HepG2 (cell line): ENCODE data around the gene RUBCNL. TPM values are rescaled to one million over a fixed set of nuclear protein-coding genes. Genes with fewer than 3 reads are reported as not detected.

Source experiments
- ATAC-seq: fragments of 200-7000 bp; cut with Tn5 transposase; 3 replicates; pipeline ENCODE4 v1.9.1; 2020; ENCODE audit warnings: mild to moderate bottlenecking, moderate library complexity
- BruUV-seq: library from RNA; stranded (reverse); fragments of 400-500 nt; replicated peaks from 2 replicates; lab custom pipeline; 2021; lab: Mats Ljungman, UMichigan
- CTCF ChIA-PET: fragments of 300-600 bp; formaldehyde crosslinking; extraction: SDS; loops from one replicate; lab custom pipeline; 2021; ENCODE audit warnings: low total read pairs, inconsistent platforms, low intra/inter-chr PET ratio; lab: Yijun Ruan, JAX
- POLR2A ChIA-PET: fragments of 350-600 bp; sonication (Branson Sonifier 250); formaldehyde crosslinking; loops from one replicate; lab custom pipeline; 2020; ENCODE audit warnings: antibody characterized with exemption, inconsistent platforms; lab: Yijun Ruan, JAX
- DNase-seq: peaks from one replicate; pipeline ENCODE4 v3.0.0-alpha.2; 2015; ENCODE audit warnings: low spot score
- FAIRE-seq: peaks from 3 replicates; lab custom pipeline; 2011; peaks lifted over from hg19 to GRCh38; lab: Jason Lieb, UNC
- H2AFZ ChIP-seq: one replicate; pipeline ENCODE4 v1.6.1; 2011; ENCODE audit warnings: low read length, inconsistent platforms
- H3K27ac ChIP-seq: fragments of 300-600 bp; 3 replicates; pipeline ENCODE4 v1.8.0; 2011; ENCODE audit warnings: mixed run types, mild to moderate bottlenecking, mixed read lengths, low read length, inconsistent platforms; ENCODE audit not compliant: insufficient read depth; ENCODE audit errors: extremely low read length
- H3K27me3 ChIP-seq, 2 experiments: fragments of 200-600 bp in 1 of 2; 2 replicates in 1 of 2; 3 replicates in 1 of 2; pipeline versions ENCODE4 v1.6.0 to v1.8.0; 2011; ENCODE audit warnings: low read length in 2 of 2, mild to moderate bottlenecking in 2 of 2, moderate library complexity in 2 of 2, inconsistent platforms in 1 of 2; ENCODE audit not compliant: insufficient read depth in 2 of 2, control insufficient read depth in 1 of 2
- H3K36me3 ChIP-seq, 2 experiments: fragments of 200-600 bp in 1 of 2; replicated peaks in 1 of 2; 2 replicates in 1 of 2; 3 replicates in 1 of 2; pipeline versions ENCODE4 v1.5.1 to v1.8.0; 2011; ENCODE audit warnings: low read length in 2 of 2, inconsistent platforms in 1 of 2; ENCODE audit not compliant: insufficient read depth in 2 of 2, control insufficient read depth in 1 of 2
- H3K4me1 ChIP-seq: 2 replicates; pipeline ENCODE4 v1.5.1; 2012; ENCODE audit warnings: low read length, inconsistent platforms; ENCODE audit not compliant: insufficient read depth
- H3K4me2 ChIP-seq: 2 replicates; pipeline ENCODE4 v1.6.0; 2011; ENCODE audit warnings: low read depth, low read length, inconsistent platforms
- H3K4me3 ChIP-seq, 3 experiments: fragments of 200-600 bp in 1 of 3; sonication (generic), shearing (Covaris generic) in 1 of 3; replicated peaks in 1 of 3; 2 replicates each; pipeline ENCODE4 v1.5.1; 2011 to 2016; ENCODE audit warnings: low read length in 3 of 3, inconsistent platforms in 2 of 3, low read depth in 2 of 3, mild to moderate bottlenecking in 2 of 3, control low read depth in 1 of 3, mixed read lengths in 1 of 3; ENCODE audit not compliant: insufficient read depth in 1 of 3
- H3K79me2 ChIP-seq: one replicate; pipeline ENCODE4 v1.6.1; 2011; ENCODE audit warnings: low read length, inconsistent platforms; ENCODE audit not compliant: insufficient read depth
- H3K9ac ChIP-seq: 2 replicates; pipeline ENCODE4 v1.6.0; 2011; ENCODE audit warnings: mild to moderate bottlenecking, low read depth, low read length, inconsistent platforms; ENCODE audit not compliant: insufficient read depth
- H3K9me3 ChIP-seq: 2 replicates; pipeline ENCODE4 v1.5.1; 2012; ENCODE audit warnings: mild to moderate bottlenecking, low read length
- H4K20me1 ChIP-seq: 2 replicates; pipeline ENCODE4 v1.6.0; 2011; ENCODE audit warnings: inconsistent platforms, mild to moderate bottlenecking, low read length, moderate library complexity; ENCODE audit not compliant: insufficient read depth
- FOSL1 ChIP-seq: sonication (generic); formaldehyde crosslinking; IDR thresholded peaks from 2 replicates; pipeline ENCODE4 v1.9.0; 2021; ENCODE audit warnings: missing genetic modification reagents, borderline replicate concordance
- WGBS: methylation state at CpG from one replicate; pipeline ENCODE4 v1.1.6; 2017; ENCODE audit warnings: low lambda C conversion rate; 5-methylcytosine and 5-hydroxymethylcytosine counted together
- in situ Hi-C: cut with HindIII; loops from 2 replicates; pipeline ENCODE4 v1.10.0; 2017; ENCODE audit warnings: low pct_unique_long_range_greater_than_20kb; ENCODE audit not compliant: extremely low pct_ligation_motif_present
- intact Hi-C: fragments of 100-400 bp; cut with micrococcal nuclease; formaldehyde crosslinking; loops from one replicate; pipeline ENCODE4 v1.10.0; 2022; ENCODE audit not compliant: unreplicated experiment
- polyA plus RNA-seq, 8 experiments: library from polyadenylated mRNA; depleted of rRNA in 3 of 8; stranded (reverse) in 7 of 8; unstranded in 1 of 8; fragments of >200 nt; fragmentation: Illumina TruSeq in 4 of 8; extraction: Trizol in 4 of 8; gene quantifications; 2 replicates each; pipeline versions ENCODE4 v1.2.1 to v1.2.3, GENCODE V29; 2011 to 2016; ENCODE audit warnings: low read depth in 4 of 8, missing spikeins in 1 of 8, mixed read lengths in 1 of 8; ENCODE audit not compliant: insufficient read depth in 1 of 8
- total RNA-seq, 5 experiments: library from RNA; depleted of rRNA; stranded (reverse); fragments of >200 nt; fragmentation: Illumina TruSeq; extraction: Trizol; gene quantifications; 2 replicates each; pipeline ENCODE4 v1.2.3, GENCODE V29; 2016; ENCODE audit warnings: low read depth in 1 of 5
- TF ChIP-seq, protein P1 (sequence below), 2 experiments: sonication (generic) in 1 of 2; formaldehyde crosslinking in 1 of 2; IDR thresholded peaks; 2 replicates each; pipeline versions ENCODE4 v1.5.1 to v1.6.1; 2011 to 2020; ENCODE audit warnings: borderline replicate concordance in 1 of 2, low read depth in 1 of 2, low read length in 1 of 2, mild to moderate bottlenecking in 1 of 2, missing genetic modification reagents in 1 of 2, moderate library complexity in 1 of 2
- TF ChIP-seq, protein P2 (sequence below): sonication (generic); formaldehyde crosslinking; IDR thresholded peaks from 2 replicates; pipeline ENCODE4 v1.4.0; 2020; ENCODE audit warnings: mild to moderate bottlenecking, missing genetic modification reagents
- TF ChIP-seq, protein P3 (sequence below): sonication (generic); formaldehyde crosslinking; IDR thresholded peaks from 2 replicates; pipeline ENCODE4 v1.4.0; 2020; ENCODE audit warnings: missing genetic modification reagents
- TF ChIP-seq, protein P4 (sequence below): sonication (generic); formaldehyde crosslinking; IDR thresholded peaks from 2 replicates; pipeline ENCODE4 v1.4.0; 2020; ENCODE audit warnings: mild to moderate bottlenecking, missing genetic modification reagents

The RUBCNL gene
- total and polyA plus RNA-seq, 2 of the 13 experiments (the other 11 are each of a cell fraction or from before 2014, with no cell fraction given) = not detected

DNA sequence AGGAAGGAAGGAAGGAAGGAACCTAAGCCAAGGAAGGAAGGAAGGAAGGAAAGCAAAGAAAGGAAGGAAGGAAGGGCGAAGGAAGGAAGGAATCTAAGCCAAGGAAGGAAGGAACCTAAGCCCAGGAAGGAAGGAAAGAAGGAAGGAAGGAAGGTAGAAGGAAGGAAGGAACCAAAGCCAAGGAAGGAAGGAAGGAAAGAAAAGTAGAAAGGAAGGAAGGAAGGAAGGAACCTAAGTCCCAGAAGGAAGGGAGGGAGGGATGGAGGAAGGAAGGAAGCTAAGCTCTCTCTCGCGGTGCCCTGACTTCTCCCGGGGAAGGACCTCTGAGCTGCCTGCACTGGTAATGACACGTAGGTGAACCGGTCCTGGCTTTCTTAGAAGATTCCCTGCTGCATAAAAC lies 1.3 kb upstream of the RUBCNL start:
- intact Hi-C loops = no loop called here
- Histone ChIP-seq H3K4me1 (peaks cover 24% of the 10 kb centered on the region), H3K27me3 (peaks cover 4 to 51% of the 10 kb centered on the region in 2 experiments), H4K20me1 (0 out of 2 replicates have a peak, but pooled peaks cover 3% of the 10 kb centered on the region), H3K4me2 (no peak overlapping the region), H3K27ac (no peak overlapping the region), H3K9ac (no peak overlapping the region), H3K36me3 (no peaks in the 10 kb centered on the region), H3K9me3 (no peaks in the 10 kb centered on the region), H3K4me3 (no peak overlapping the region), H2AFZ (no peak overlapping the region), H3K79me2 (no peaks in the 10 kb centered on the region)
- no peak for FAIRE-seq
- no peak for ATAC-seq
- no peak for DNase-seq
- ChIA-PET CTCF (no interaction called here), POLR2A (no interaction called here)
- no peak for TF ChIP-seq FOSL1 (CRISPR knock-in tag)
- TF ChIP-seq, protein P1, sequence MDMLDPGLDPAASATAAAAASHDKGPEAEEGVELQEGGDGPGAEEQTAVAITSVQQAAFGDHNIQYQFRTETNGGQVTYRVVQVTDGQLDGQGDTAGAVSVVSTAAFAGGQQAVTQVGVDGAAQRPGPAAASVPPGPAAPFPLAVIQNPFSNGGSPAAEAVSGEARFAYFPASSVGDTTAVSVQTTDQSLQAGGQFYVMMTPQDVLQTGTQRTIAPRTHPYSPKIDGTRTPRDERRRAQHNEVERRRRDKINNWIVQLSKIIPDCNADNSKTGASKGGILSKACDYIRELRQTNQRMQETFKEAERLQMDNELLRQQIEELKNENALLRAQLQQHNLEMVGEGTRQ (IDR thresholded peaks at IDR 0.05; ENCODE audit: low read depth, low read length) = no peak
- TF ChIP-seq, protein P1 (CRISPR knock-in tag; IDR thresholded peaks at IDR 0.05; ENCODE audit: borderline replicate concordance) = no peak
- TF ChIP-seq, protein P2, sequence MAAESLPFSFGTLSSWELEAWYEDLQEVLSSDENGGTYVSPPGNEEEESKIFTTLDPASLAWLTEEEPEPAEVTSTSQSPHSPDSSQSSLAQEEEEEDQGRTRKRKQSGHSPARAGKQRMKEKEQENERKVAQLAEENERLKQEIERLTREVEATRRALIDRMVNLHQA (CRISPR knock-in tag) = no peak
- TF ChIP-seq, protein P3, sequence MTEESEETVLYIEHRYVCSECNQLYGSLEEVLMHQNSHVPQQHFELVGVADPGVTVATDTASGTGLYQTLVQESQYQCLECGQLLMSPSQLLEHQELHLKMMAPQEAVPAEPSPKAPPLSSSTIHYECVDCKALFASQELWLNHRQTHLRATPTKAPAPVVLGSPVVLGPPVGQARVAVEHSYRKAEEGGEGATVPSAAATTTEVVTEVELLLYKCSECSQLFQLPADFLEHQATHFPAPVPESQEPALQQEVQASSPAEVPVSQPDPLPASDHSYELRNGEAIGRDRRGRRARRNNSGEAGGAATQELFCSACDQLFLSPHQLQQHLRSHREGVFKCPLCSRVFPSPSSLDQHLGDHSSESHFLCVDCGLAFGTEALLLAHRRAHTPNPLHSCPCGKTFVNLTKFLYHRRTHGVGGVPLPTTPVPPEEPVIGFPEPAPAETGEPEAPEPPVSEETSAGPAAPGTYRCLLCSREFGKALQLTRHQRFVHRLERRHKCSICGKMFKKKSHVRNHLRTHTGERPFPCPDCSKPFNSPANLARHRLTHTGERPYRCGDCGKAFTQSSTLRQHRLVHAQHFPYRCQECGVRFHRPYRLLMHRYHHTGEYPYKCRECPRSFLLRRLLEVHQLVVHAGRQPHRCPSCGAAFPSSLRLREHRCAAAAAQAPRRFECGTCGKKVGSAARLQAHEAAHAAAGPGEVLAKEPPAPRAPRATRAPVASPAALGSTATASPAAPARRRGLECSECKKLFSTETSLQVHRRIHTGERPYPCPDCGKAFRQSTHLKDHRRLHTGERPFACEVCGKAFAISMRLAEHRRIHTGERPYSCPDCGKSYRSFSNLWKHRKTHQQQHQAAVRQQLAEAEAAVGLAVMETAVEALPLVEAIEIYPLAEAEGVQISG (CRISPR knock-in tag) = no peak
- TF ChIP-seq, protein P4, sequence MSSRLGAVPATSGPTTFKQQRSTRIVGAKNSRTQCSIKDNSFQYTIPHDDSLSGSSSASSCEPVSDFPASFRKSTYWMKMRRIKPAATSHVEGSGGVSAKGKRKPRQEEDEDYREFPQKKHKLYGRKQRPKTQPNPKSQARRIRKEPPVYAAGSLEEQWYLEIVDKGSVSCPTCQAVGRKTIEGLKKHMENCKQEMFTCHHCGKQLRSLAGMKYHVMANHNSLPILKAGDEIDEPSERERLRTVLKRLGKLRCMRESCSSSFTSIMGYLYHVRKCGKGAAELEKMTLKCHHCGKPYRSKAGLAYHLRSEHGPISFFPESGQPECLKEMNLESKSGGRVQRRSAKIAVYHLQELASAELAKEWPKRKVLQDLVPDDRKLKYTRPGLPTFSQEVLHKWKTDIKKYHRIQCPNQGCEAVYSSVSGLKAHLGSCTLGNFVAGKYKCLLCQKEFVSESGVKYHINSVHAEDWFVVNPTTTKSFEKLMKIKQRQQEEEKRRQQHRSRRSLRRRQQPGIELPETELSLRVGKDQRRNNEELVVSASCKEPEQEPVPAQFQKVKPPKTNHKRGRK (CRISPR knock-in tag) = peak; percentile 62; the same call in 1 of the 2 replicates
- no TSS peak for BruUV-seq
- in situ Hi-C loops = no loop called here
- 87% methylated on average over 6 of the region's 6 CpGs for WGBS
